AG09309 (cell line): ENCODE results near the gene HBE1.

ENCODE experiments used
- DNase-seq: peaks from one replicate; pipeline ENCODE4 v3.0.0-alpha.2; 2010; ENCODE audit warnings: low read depth
- H3K4me3 ChIP-seq: 2 replicates; pipeline ENCODE4 v1.5.1; 2011; ENCODE audit warnings: mild to moderate bottlenecking, low read depth, low read length, moderate library complexity; ENCODE audit not compliant: control insufficient read depth
- TF ChIP-seq, protein P1 (sequence below): IDR thresholded peaks from 2 replicates; pipeline ENCODE4 v1.5.1; 2011; ENCODE audit warnings: mild to moderate bottlenecking, low read depth, low read length, inconsistent platforms; ENCODE audit not compliant: insufficient read depth, control insufficient read depth; ENCODE audit errors: missing control alignments

HBE1 gene

DNA sequence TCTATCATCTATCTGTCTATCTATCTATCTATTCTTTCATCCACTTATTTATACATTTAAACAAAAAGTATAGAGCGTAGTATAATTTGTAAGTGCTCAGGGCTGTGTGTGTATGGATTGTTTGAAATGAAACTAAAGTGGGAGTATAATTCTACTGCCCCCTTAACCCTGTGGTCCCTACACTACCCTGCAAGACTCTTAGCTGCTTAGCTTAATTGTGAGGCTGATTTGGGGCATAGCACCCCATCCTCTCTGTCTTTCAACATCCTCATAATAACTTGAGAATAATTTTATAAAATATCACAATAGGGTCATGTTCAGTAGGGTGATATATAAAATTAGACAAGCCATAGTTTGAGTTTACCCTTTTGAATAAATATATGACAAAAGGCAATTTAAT, 20.4 kb upstream of the HBE1 start:
- no peak for DNase-seq
- TF ChIP-seq, protein P1, sequence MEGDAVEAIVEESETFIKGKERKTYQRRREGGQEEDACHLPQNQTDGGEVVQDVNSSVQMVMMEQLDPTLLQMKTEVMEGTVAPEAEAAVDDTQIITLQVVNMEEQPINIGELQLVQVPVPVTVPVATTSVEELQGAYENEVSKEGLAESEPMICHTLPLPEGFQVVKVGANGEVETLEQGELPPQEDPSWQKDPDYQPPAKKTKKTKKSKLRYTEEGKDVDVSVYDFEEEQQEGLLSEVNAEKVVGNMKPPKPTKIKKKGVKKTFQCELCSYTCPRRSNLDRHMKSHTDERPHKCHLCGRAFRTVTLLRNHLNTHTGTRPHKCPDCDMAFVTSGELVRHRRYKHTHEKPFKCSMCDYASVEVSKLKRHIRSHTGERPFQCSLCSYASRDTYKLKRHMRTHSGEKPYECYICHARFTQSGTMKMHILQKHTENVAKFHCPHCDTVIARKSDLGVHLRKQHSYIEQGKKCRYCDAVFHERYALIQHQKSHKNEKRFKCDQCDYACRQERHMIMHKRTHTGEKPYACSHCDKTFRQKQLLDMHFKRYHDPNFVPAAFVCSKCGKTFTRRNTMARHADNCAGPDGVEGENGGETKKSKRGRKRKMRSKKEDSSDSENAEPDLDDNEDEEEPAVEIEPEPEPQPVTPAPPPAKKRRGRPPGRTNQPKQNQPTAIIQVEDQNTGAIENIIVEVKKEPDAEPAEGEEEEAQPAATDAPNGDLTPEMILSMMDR = no peak
- H3K4me3 ChIP-seq = no peak overlapping the region

DNA sequence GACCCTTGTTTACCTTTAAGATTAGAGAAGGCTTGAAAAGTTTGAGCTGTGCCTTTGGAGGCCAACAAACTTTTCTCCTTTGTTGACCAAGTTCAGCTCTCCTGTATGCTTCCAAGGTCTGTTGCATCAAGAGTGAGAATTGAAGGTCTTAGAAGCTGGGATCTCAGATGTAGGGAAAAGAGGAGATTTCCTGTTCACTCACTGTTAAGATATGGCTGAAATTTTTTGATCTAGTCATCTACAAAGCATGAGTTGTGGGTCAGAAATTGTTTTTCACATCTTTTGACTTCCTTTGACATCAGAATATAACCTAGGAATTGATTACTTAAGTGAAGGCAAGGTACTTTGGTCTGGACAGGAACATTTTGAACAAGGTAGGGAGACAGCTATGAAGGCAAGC, 20.0 kb upstream of the HBE1 start:
- TF ChIP-seq, protein P1 = no peak
- no peak overlapping the region for H3K4me3 ChIP-seq
- no peak for DNase-seq

DNA sequence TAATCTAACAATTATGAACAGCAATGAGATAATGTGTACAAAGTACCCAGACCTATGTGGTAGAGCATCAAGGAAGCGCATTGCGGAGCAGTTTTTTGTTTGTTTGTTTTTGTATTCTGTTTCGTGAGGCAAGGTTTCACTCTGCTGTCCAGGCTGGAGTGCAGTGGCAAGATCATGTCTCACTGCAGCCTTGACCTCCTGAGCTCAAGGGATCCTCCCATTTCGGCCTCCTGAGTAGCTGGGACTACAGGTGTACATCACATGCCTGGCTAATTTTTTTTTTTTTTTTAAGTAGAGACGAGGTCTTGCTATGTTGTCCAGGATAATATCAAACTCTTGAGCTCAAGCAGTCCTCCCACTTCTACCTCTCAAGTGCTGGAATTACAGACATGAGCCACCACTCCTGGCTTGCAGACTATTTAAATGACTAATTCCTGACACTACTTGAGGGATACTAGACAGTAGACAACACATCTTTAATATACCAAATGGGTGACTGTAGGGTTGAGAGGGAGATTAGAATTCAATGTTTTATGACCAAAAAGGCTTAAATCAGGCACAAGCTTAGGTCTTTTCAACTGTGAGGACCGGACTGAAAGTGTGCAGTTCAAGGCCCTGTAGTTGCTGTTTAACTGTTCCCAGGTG, 19.3 kb upstream of the HBE1 start:
- TF ChIP-seq, protein P1 = no peak
- DNase-seq = no peak
- no peak overlapping the region for H3K4me3 ChIP-seq

DNA sequence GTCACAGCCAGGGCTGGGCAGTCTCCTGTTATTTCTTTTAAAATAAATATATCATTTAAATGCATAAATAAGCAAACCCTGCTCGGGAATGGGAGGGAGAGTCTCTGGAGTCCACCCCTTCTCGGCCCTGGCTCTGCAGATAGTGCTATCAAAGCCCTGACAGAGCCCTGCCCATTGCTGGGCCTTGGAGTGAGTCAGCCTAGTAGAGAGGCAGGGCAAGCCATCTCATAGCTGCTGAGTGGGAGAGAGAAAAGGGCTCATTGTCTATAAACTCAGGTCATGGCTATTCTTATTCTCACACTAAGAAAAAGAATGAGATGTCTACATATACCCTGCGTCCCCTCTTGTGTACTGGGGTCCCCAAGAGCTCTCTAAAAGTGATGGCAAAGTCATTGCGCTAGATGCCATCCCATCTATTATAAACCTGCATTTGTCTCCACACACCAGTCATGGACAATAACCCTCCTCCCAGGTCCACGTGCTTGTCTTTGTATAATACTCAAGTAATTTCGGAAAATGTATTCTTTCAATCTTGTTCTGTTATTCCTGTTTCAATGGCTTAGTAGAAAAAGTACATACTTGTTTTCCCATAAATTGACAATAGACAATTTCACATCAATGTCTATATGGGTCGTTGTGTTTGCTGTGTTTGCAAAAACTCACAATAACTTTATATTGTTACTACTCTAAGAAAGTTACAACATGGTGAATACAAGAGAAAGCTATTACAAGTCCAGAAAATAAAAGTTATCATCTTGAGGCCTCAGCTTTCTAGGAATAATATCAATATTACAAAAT, 18.6 kb upstream of the HBE1 start:
- no peak for DNase-seq
- TF ChIP-seq, protein P1 = no peak
- H3K4me3 ChIP-seq = no peak overlapping the region

DNA sequence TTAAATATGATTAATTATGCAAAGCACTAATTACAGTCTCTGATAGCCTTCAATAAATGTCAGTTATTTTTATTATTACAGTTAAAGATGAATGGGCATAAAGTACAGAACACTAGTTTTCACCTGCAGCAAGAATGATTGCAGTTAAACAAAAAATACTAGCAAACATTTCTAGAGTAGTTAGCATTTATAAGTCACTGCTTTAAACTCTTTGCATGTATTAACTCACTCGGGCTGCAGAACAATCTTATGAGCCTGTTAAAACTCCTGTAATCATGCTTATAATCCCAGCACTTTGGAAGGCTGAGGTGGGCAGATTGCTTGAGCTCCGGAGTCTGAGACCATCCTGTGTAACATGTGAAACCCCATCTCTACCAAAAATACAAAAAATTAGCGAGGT, 17.2 kb upstream of the HBE1 start:
- no peak for DNase-seq
- TF ChIP-seq, protein P1 = no peak
- no peak overlapping the region for H3K4me3 ChIP-seq

DNA sequence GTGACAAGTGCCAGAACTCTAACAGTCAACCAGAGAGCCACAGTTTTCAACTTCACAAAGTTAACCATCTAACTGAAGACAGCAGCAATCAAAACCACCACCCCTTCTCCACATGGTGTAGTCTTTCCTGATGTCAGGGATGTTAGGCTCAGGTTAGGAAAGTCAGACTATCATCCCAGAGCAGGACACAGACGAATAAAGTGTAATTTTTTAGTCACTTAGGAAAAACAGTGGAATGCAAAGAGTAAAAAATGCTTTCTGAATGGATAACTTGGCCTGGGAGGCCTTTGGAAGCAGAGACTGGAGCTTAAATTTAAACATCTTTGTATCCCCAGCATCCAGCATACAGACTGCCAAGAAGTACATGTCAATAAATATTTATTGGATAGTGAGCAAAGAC, 16.6 kb upstream of the HBE1 start:
- DNase-seq = no peak
- TF ChIP-seq, protein P1 = no peak
- no peak overlapping the region for H3K4me3 ChIP-seq
